IMR-90 (cell line): ENCODE results near the gene HIVEP3. TPM values are rescaled to one million over a fixed set of nuclear protein-coding genes. Genes with fewer than 3 reads are reported as not detected.
A peak's percentile ranks its signal among the peaks of the same experiment; 100 is the strongest.

Experiments used
- ATAC-seq: fragments of 200-7000 bp; cut with Tn5 transposase; 2 replicates; pipeline ENCODE4 v1.9.1; 2020; ENCODE audit warnings: low read depth, mild to moderate bottlenecking, moderate library complexity
- BruUV-seq: library from RNA; stranded (reverse); fragments of 400-500 nt; replicated peaks from 2 replicates; lab custom pipeline; 2021; lab: Mats Ljungman, UMichigan
- CTCF ChIA-PET: fragments of 300-600 bp; formaldehyde crosslinking; extraction: SDS; loops from one replicate; lab custom pipeline; 2021; ENCODE audit warnings: antibody characterized with exemption; lab: Yijun Ruan, JAX
- POLR2A ChIA-PET: fragments of 300-600 bp; sonication (Branson Sonifier 250); formaldehyde crosslinking; loops from one replicate; lab custom pipeline; 2022; ENCODE audit warnings: antibody characterized with exemption; ENCODE audit not compliant: unreplicated experiment; lab: Charles Lee
- DNase-seq: peaks from one replicate; pipeline ENCODE4 v3.0.0; 2013
- H2AFZ ChIP-seq: replicated peaks from 2 replicates; pipeline ENCODE3; 2013; ENCODE audit warnings: low read length, mild to moderate bottlenecking; ENCODE audit not compliant: poor library complexity
- H2AK5ac ChIP-seq: 2 replicates; pipeline ENCODE4 v1.6.1; 2013; ENCODE audit warnings: low read depth, low read length, inconsistent platforms
- H2AK9ac ChIP-seq: replicated peaks from 2 replicates; pipeline ENCODE3; 2013; ENCODE audit warnings: mild to moderate bottlenecking, low read depth, low read length, moderate library complexity; ENCODE audit not compliant: poor library complexity
- H2BK120ac ChIP-seq: 2 replicates; pipeline ENCODE4 v1.6.1; 2013; ENCODE audit warnings: low read depth, low read length, inconsistent platforms
- H2BK15ac ChIP-seq: 3 replicates; pipeline ENCODE4 v1.6.1; 2013; ENCODE audit warnings: low read depth, low read length, inconsistent platforms
- H2BK20ac ChIP-seq: 2 replicates; pipeline ENCODE4 v1.6.1; 2013; ENCODE audit warnings: low read depth, mild to moderate bottlenecking, inconsistent platforms, low read length, moderate library complexity
- H2BK5ac ChIP-seq: 2 replicates; pipeline ENCODE4 v1.6.1; 2013; ENCODE audit warnings: mild to moderate bottlenecking, low read depth, low read length, inconsistent platforms; ENCODE audit not compliant: poor library complexity, severe bottlenecking
- H3K14ac ChIP-seq: replicated peaks from 2 replicates; pipeline ENCODE4 v1.6.1; 2013; ENCODE audit warnings: low read depth, low read length, inconsistent platforms
- H3K18ac ChIP-seq: 2 replicates; pipeline ENCODE4 v1.6.1; 2013; ENCODE audit warnings: low read depth, low read length, control low read depth
- H3K23ac ChIP-seq: 2 replicates; pipeline ENCODE4 v1.6.1; 2013; ENCODE audit warnings: low read depth, low read length, inconsistent platforms
- H3K27ac ChIP-seq: 2 replicates; pipeline ENCODE4 v1.5.1; 2013; ENCODE audit warnings: mild to moderate bottlenecking, control low read depth, low read length; ENCODE audit not compliant: insufficient read depth
- H3K27me3 ChIP-seq: 2 replicates; pipeline ENCODE4 v1.6.1; 2013; ENCODE audit warnings: low read length; ENCODE audit not compliant: control insufficient read depth, insufficient read depth
- H3K36me3 ChIP-seq: 2 replicates; pipeline ENCODE4 v1.6.1; 2013; ENCODE audit warnings: low read length, mixed read lengths; ENCODE audit not compliant: control insufficient read depth, insufficient read depth
- H3K4ac ChIP-seq: 2 replicates; pipeline ENCODE4 v1.6.1; 2013; ENCODE audit warnings: low read depth, low read length, inconsistent platforms
- H3K4me1 ChIP-seq: 2 replicates; pipeline ENCODE4 v1.6.1; 2013; ENCODE audit warnings: low read length, mixed read lengths; ENCODE audit not compliant: control insufficient read depth, insufficient read depth
- H3K4me2 ChIP-seq: 2 replicates; pipeline ENCODE4 v1.6.1; 2013; ENCODE audit warnings: low read depth, mild to moderate bottlenecking, control low read depth, low read length, moderate library complexity
- H3K4me3 ChIP-seq: 2 replicates; pipeline ENCODE4 v1.5.1; 2013; ENCODE audit warnings: low read depth, mild to moderate bottlenecking, control low read depth, low read length, moderate library complexity; ENCODE audit not compliant: insufficient read depth
- H3K56ac ChIP-seq: 2 replicates; pipeline ENCODE4 v1.6.1; 2013; ENCODE audit warnings: low read length, inconsistent platforms; ENCODE audit not compliant: insufficient read depth; ENCODE audit errors: extremely low read depth
- H3K79me1 ChIP-seq, 2 experiments: 2 replicates each; pipeline ENCODE4 v1.6.1; 2013; ENCODE audit warnings: low read length in 2 of 2, inconsistent platforms in 1 of 2, low read depth in 1 of 2
- H3K9ac ChIP-seq: 2 replicates; pipeline ENCODE4 v1.6.1; 2013; ENCODE audit warnings: low read depth, low read length, control low read depth
- H3K9me1 ChIP-seq: 2 replicates; pipeline ENCODE4 v1.6.1; 2013; ENCODE audit warnings: low read length, inconsistent platforms; ENCODE audit not compliant: insufficient read depth
- H3K9me3 ChIP-seq: 2 replicates; pipeline ENCODE4 v1.6.1; 2013; ENCODE audit warnings: low read length; ENCODE audit not compliant: control insufficient read depth, insufficient read depth
- H4K20me1 ChIP-seq: 2 replicates; pipeline ENCODE4 v1.6.1; 2013; ENCODE audit warnings: low read length, inconsistent platforms; ENCODE audit not compliant: insufficient read depth
- H4K5ac ChIP-seq: 2 replicates; pipeline ENCODE4 v1.6.1; 2013; ENCODE audit warnings: mild to moderate bottlenecking, low read depth, low read length, control low read depth
- H4K8ac ChIP-seq, 2 experiments: 2 replicates each; pipeline ENCODE4 v1.6.1; 2013; ENCODE audit warnings: low read depth in 2 of 2, low read length in 2 of 2, control low read depth in 1 of 2, inconsistent platforms in 1 of 2
- H4K91ac ChIP-seq: 2 replicates; pipeline ENCODE4 v1.6.1; 2013; ENCODE audit warnings: low read depth, low read length, inconsistent platforms; ENCODE audit not compliant: insufficient read depth
- BHLHE40 ChIP-seq: fragments of 150-350 bp; IDR thresholded peaks from 2 replicates; pipeline ENCODE4 v1.6.1; 2016; ENCODE audit warnings: mild to moderate bottlenecking, low read depth, low read length
- CEBPB ChIP-seq: IDR thresholded peaks from 2 replicates; pipeline ENCODE4 v1.6.1; 2012; ENCODE audit warnings: low read depth, low read length, improper control_type of control experiment
- CHD1 ChIP-seq: IDR thresholded peaks from 2 replicates; pipeline ENCODE4 v1.6.1; 2012; ENCODE audit warnings: low read depth, low read length, improper control_type of control experiment
- RCOR1 ChIP-seq: IDR thresholded peaks from 2 replicates; pipeline ENCODE4 v1.6.1; 2012; ENCODE audit warnings: mild to moderate bottlenecking, low read length, improper control_type of control experiment; ENCODE audit not compliant: insufficient replicate concordance
- RFX5 ChIP-seq: IDR thresholded peaks from 2 replicates; pipeline ENCODE4 v1.8.0; 2012; ENCODE audit warnings: low read depth, mild to moderate bottlenecking, low read length, moderate library complexity
- WGBS, 2 experiments: methylation state at CpG; one replicate each; pipeline versions ENCODE4 v1.1.5 to v1.1.7; 2013; ENCODE audit warnings: missing lambda C conversion rate in 2 of 2; ENCODE audit not compliant: insufficient read length in 1 of 2; ENCODE audit errors: extremely low coverage in 2 of 2; 5-methylcytosine and 5-hydroxymethylcytosine counted together
- dilution Hi-C: fragments of 300-500 bp; cut with HindIII; formaldehyde crosslinking; loops from one replicate; pipeline ENCODE4 v1.14.3; 2018; ENCODE audit warnings: low sequenced_read_pairs; ENCODE audit not compliant: unreplicated experiment
- in situ Hi-C: fragments of 300-500 bp; cut with MboI; formaldehyde crosslinking; loops from 3 replicates; pipeline ENCODE4 v1.14.3; 2019; ENCODE audit warnings: low sequenced_read_pairs, inconsistent platforms, mixed read lengths
- intact Hi-C: fragments of 100-400 bp; cut with micrococcal nuclease; formaldehyde crosslinking; loops from 2 replicates; pipeline ENCODE4 v1.10.0; 2022
- polyA plus RNA-seq, 3 experiments: library from polyadenylated mRNA; depleted of rRNA; stranded (reverse); fragments of >200 nt; gene quantifications; 2 replicates each; pipeline ENCODE4 v1.2.3, GENCODE V29; 2012; ENCODE audit warnings: low replicate concordance in 1 of 3
- total RNA-seq: library from RNA; depleted of rRNA; stranded (reverse); fragments of >200 nt; gene quantifications from 2 replicates; pipeline ENCODE4 v1.2.3, GENCODE V29; 2012
- TF ChIP-seq, protein P1 (sequence below): conservative IDR thresholded peaks from 2 replicates; pipeline ENCODE4 v1.5.1; 2012; ENCODE audit warnings: mild to moderate bottlenecking, low read depth, low read length, improper control_type of control experiment
- TF ChIP-seq, protein P2 (sequence below): fragments of 150-350 bp; IDR thresholded peaks from 2 replicates; pipeline ENCODE4 v1.6.1; 2016; ENCODE audit warnings: low read depth, mild to moderate bottlenecking, low read length, moderate library complexity, borderline replicate concordance

Gene HIVEP3
- total and polyA plus RNA-seq, 2 of the 4 experiments (the other 2 are of a cell fraction): 1.4 to 4.0 TPM

DNA sequence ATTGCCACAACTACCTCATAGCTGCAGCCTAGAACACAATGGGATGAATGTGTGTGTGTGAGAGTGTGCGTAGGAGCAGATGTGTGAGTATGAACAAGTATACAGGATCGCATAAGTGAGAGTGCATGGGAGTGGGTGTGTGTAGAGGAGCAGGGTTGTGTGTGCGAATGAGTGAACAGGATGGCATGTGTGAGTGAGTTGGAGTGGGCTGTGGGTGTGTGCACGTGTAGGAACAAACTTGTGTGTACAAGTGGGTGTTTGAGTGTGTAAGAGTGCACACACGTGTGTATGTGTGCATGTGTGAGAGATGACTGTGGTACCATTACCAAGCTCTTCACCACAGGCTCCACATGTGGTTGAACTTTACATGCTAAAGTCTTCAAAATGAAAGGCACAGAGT, 258.8 kb downstream of the HIVEP3 start:
- no peak overlapping the region for H3K4me3 ChIP-seq
- H3K4me1 ChIP-seq: peaks cover 10% of the 10 kb centered on the region
- H2AFZ ChIP-seq: no peak overlapping the region
- H3K9ac ChIP-seq: no peak overlapping the region
- H3K4ac ChIP-seq: no peak overlapping the region
- H3K18ac ChIP-seq: no peak overlapping the region
- H3K14ac ChIP-seq: no peak overlapping the region
- no peak overlapping the region for H3K27ac ChIP-seq
- H3K36me3 ChIP-seq: no peaks in the 10 kb centered on the region
- H3K79me1 ChIP-seq: peaks cover 16 to 31% of the 10 kb centered on the region in 2 experiments
- BruUV-seq: no TSS peak
- no peak overlapping the region for H2BK15ac ChIP-seq
- no peak overlapping the region for H3K23ac ChIP-seq
- H3K56ac ChIP-seq: no peak overlapping the region
- DNase-seq: no peak
- no peak overlapping the region for H4K8ac ChIP-seq
- no peak for TF ChIP-seq RCOR1
- no peak for TF ChIP-seq CEBPB
- TF ChIP-seq BHLHE40: no peak
- TF ChIP-seq, protein P1, sequence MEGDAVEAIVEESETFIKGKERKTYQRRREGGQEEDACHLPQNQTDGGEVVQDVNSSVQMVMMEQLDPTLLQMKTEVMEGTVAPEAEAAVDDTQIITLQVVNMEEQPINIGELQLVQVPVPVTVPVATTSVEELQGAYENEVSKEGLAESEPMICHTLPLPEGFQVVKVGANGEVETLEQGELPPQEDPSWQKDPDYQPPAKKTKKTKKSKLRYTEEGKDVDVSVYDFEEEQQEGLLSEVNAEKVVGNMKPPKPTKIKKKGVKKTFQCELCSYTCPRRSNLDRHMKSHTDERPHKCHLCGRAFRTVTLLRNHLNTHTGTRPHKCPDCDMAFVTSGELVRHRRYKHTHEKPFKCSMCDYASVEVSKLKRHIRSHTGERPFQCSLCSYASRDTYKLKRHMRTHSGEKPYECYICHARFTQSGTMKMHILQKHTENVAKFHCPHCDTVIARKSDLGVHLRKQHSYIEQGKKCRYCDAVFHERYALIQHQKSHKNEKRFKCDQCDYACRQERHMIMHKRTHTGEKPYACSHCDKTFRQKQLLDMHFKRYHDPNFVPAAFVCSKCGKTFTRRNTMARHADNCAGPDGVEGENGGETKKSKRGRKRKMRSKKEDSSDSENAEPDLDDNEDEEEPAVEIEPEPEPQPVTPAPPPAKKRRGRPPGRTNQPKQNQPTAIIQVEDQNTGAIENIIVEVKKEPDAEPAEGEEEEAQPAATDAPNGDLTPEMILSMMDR: no peak
- TF ChIP-seq RFX5: no peak
- TF ChIP-seq, protein P2, sequence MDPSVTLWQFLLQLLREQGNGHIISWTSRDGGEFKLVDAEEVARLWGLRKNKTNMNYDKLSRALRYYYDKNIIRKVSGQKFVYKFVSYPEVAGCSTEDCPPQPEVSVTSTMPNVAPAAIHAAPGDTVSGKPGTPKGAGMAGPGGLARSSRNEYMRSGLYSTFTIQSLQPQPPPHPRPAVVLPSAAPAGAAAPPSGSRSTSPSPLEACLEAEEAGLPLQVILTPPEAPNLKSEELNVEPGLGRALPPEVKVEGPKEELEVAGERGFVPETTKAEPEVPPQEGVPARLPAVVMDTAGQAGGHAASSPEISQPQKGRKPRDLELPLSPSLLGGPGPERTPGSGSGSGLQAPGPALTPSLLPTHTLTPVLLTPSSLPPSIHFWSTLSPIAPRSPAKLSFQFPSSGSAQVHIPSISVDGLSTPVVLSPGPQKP: no peak
- TF ChIP-seq CHD1: no peak
- WGBS, 2 experiments: 93% methylated on average over 4 of the region's 5 CpGs; no CpG with 5 or more reads in 1 of the 2 experiments
- 0 out of 2 replicates have a peak, but pooled peaks cover 4% of the 10 kb centered on the region for H4K20me1 ChIP-seq
- no peak overlapping the region for H2BK20ac ChIP-seq
- no peak overlapping the region for H2BK120ac ChIP-seq
- ChIA-PET CTCF (no interaction called here), POLR2A (no interaction called here)
- no peak overlapping the region for H4K5ac ChIP-seq
- H2AK9ac ChIP-seq: peak overlapping the region; percentile 9
- no peak overlapping the region for H3K4me2 ChIP-seq
- intact Hi-C loops: loop anchor here (5.0 kb wide), 1 partner anchor 38 kb away; no protein-coding TSS in a partner anchor
- H3K27me3 ChIP-seq: no peaks in the 10 kb centered on the region
- in situ Hi-C loops: no loop called here
- no peaks in the 10 kb centered on the region for H3K9me3 ChIP-seq
- peaks cover 16% of the 10 kb centered on the region for H3K9me1 ChIP-seq
- no peak overlapping the region for H4K91ac ChIP-seq
- dilution Hi-C loops: no loop called here
- no peak for ATAC-seq
- H2BK5ac ChIP-seq: no peak overlapping the region
- H2AK5ac ChIP-seq: peak overlapping the region; percentile 11
